Lower leg skin (tissue), 4 donors: ENCODE data around the gene DUSP15. TPM values are rescaled to one million over a fixed set of nuclear protein-coding genes. Genes with fewer than 3 reads are reported as not detected.
"Not testable (repeated sequence)": the region's sequence is repeated elsewhere in the genome, so short reads cannot be mapped to it uniquely, and the experiment has no call there.

Experiments used
- DNase-seq, 2 donors: peaks; one replicate each; pipeline ENCODE4 v3.0.0-alpha.2; 2019; ENCODE audit warnings: low spot score in 2 of 2
- H3K4me3 ChIP-seq: fragments of 200-600 bp; sonication (generic); 2 replicates; pipeline ENCODE4 v1.5.1; 2017; ENCODE audit warnings: mild to moderate bottlenecking, low read depth; ENCODE audit not compliant: poor library complexity, severe bottlenecking
- CTCF ChIP-seq, 3 donors: fragments of 450-650 bp; IDR thresholded peaks; one replicate each; pipeline ENCODE4 v1.5.1; 2016; ENCODE audit warnings: antibody characterized with exemption in 3 of 3, mild to moderate bottlenecking in 3 of 3, moderate library complexity in 2 of 3
- POLR2A ChIP-seq, 2 donors: fragments of 450-650 bp; IDR thresholded peaks; one replicate each; pipeline ENCODE4 v1.6.1; 2016 to 2017; ENCODE audit warnings: antibody characterized with exemption in 2 of 2, mild to moderate bottlenecking in 1 of 2, moderate library complexity in 1 of 2
- WGBS, 2 donors: methylation state at CpG; one replicate each; pipeline ENCODE4 v1.1.5; 2018; 5-methylcytosine and 5-hydroxymethylcytosine counted together
- intact Hi-C: fragments of 100-400 bp; cut with DNase I; formaldehyde crosslinking; loops from one replicate; pipeline ENCODE4 v1.15.0; 2023; ENCODE audit warnings: low total_unique reads
- total RNA-seq, 4 donors: library from RNA; depleted of rRNA; stranded (reverse); fragments of >200 nt; gene quantifications; one replicate each; pipeline ENCODE4 v1.1.0, GENCODE V29; 2016

DUSP15 gene
- 1 to 10 TPM in 1 of 4 donors, not detected in 3; 1.5 TPM for total RNA-seq

GRCh38 chr20:31869942-31870725 lies at the start of gene DUSP15, which contains the start of gene TTLL9:
DUSP15 (minus strand) TSS chr20:31870527; CDS start chr20:31870337, 190 bp downstream.
TTLL9 (plus strand) TSS chr20:31870634; CDS start chr20:31871127, 493 bp downstream.
- intact Hi-C loops, result no loop called here

GRCh38 chr20:31919410-31920155 lies 49.3 kb upstream of the DUSP15 start:
- TF ChIP-seq POLR2A (IDR thresholded peaks at IDR 0.05), result no peak
- TF ChIP-seq CTCF (IDR thresholded peaks at IDR 0.05), result no peak
- 51 to 56% methylated on average over 6 of the region's 6 CpGs for WGBS, 2 donors
- H3K4me3 ChIP-seq, result no peak overlapping the region
- DNase-seq, result no peak
- intact Hi-C loops, result no loop called here

More at GRCh38 chr20:31869942-31870725, at the start of gene DUSP15, which contains the start of gene TTLL9:
- H3K4me3 ChIP-seq, result peak within 1 kb of the TSS; percentile 47
- no peak for TF ChIP-seq POLR2A (IDR thresholded peaks at IDR 0.05)
- WGBS, 2 donors, result 1 to 2% methylated on average over 37 to 63 of the region's 80 CpGs
- DNase-seq, result peak in 1 of 2 donors; percentile 89

- DNase-seq, result no peak
- TF ChIP-seq CTCF (IDR thresholded peaks at IDR 0.05), result no peak
- WGBS, 2 donors, result 81 to 85% methylated on average over 7 of the region's 7 CpGs
- intact Hi-C loops, result no loop called here
- H3K4me3 ChIP-seq, result no peak overlapping the region
These were observed 48.3 kb upstream of the DUSP15 start for GRCh38 chr20:31918466-31919105.

- intact Hi-C loops, H3K4me3 ChIP-seq, DNase-seq: not testable (repeated sequence)
- WGBS, 2 donors, result 39 to 40% methylated on average over 7 of the region's 7 CpGs
These were observed 47.7 kb upstream of the DUSP15 start for GRCh38 chr20:31917962-31918412.

GRCh38 chr20:31916708-31917107 lies 46.4 kb upstream of the DUSP15 start:
- intact Hi-C loops, result no loop called here
- H3K4me3 ChIP-seq, result no peak overlapping the region
- TF ChIP-seq POLR2A (IDR thresholded peaks at IDR 0.05) (no peak), CTCF (IDR thresholded peaks at IDR 0.05) (no peak)
- 91 to 95% methylated on average over 4 of the region's 4 CpGs for WGBS, 2 donors
- DNase-seq, result no peak

GRCh38 chr20:31915491-31916280 lies 45.4 kb upstream of the DUSP15 start:
- TF ChIP-seq CTCF (IDR thresholded peaks at IDR 0.05), result no peak
- no peak for TF ChIP-seq POLR2A (IDR thresholded peaks at IDR 0.05)
- DNase-seq, result no peak
- no peak overlapping the region for H3K4me3 ChIP-seq
- intact Hi-C loops, result no loop called here
- 68% methylated on average over 7 of the region's 7 CpGs for WGBS, 2 donors
